ENCODE data around the gene LCE3D. TPM values are rescaled to one million over a fixed set of nuclear protein-coding genes. Genes with fewer than 3 reads are reported as not detected.
"Not testable (repeated sequence)": the region's sequence is repeated elsewhere in the genome, so short reads cannot be mapped to it uniquely, and the experiment has no call there.

Gene LCE3D, protein sequence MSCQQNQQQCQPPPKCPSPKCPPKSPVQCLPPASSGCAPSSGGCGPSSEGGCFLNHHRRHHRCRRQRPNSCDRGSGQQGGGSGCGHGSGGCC
- total RNA-seq (2014; rRNA removed; shearing (Covaris generic); ENCODE audit: low replicate concordance), result not detected in 2 replicates

- DNase-seq, result no peak
- no peaks in the 10 kb centered on the region for H3K27me3 ChIP-seq
- H3K9me3 ChIP-seq, result no peaks in the 10 kb centered on the region
- no peaks in the 10 kb centered on the region for H3K36me3 ChIP-seq
- no peak within 1 kb of the TSS for H3K4me3 ChIP-seq
Measured at GRCh38 chr1:152580433-152580832, at the start of gene LCE3D. LCE3D (minus strand) TSS chr1:152580516; CDS start chr1:152579936, 580 bp downstream.

DNA sequence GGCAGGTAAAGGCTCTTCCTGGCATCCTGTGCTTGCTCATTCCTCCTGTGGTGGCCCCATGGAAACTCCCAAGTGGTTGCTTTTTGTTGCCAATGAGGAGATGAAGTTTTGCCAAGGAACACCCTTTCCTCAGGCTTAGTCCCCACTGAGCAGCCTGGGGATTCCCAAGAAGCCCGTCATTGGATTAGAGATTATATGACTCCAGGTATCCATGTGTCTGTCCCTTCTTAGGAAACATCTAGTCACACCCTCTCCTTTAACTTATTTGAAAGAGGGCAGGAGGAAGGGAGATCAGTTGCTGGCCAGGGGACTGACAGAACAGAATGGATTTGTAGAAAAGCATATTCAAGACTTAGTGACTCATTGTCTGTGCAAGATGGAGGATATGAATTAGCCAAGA, 46.4 kb upstream of the LCE3D start:
- DNase-seq, result no peak
- H3K36me3 ChIP-seq, result no peaks in the 10 kb centered on the region
- no peaks in the 10 kb centered on the region; the same call in 1 of the 2 replicates for H3K27me3 ChIP-seq
- no peak overlapping the region for H3K4me3 ChIP-seq
- H3K9me3 ChIP-seq, result no peaks in the 10 kb centered on the region

GRCh38 chr1:152623203-152623844, 43.0 kb upstream of the LCE3D start:
- Histone ChIP-seq H3K4me3 (no peak overlapping the region), H3K27me3 (no peaks in the 10 kb centered on the region), H3K36me3 (no peaks in the 10 kb centered on the region), H3K9me3 (peaks cover 3% of the 10 kb centered on the region; the same call in 1 of the 2 replicates)
- peak; percentile 53 for DNase-seq

DNA sequence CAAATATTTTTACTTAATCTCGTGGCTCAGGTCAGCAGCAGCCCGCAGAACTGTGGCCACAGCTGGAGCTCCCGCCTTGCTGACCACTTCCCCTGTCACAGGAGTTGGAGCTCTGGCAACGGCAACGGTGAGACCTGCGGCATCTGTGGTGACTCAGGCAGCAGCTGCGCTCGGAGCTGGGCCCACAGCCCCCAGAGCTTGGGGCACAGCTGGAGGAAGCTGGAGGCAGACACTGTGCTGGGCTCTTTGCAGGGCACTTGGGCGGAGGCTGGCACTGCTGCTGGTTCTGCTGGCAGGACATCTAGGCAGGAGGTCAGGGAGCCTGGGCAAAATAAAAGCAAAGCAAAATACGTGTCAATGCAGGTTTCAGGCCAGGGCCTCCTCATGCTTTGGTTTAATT, 42.5 kb upstream of the LCE3D start, which contains the start of gene LCE3A:
TSS of gene LCE3A (minus strand) at position 301 of the 400 bp plus-strand sequence. CDS start at position 301, 0 bp downstream.
- no peak within 1 kb of the TSS for H3K4me3 ChIP-seq
- no peaks in the 10 kb centered on the region for H3K27me3 ChIP-seq
- peaks cover 6% of the 10 kb centered on the region; the same call in 1 of the 2 replicates for H3K9me3 ChIP-seq
- DNase-seq, result peak; percentile 96
- no peaks in the 10 kb centered on the region for H3K36me3 ChIP-seq

- no peak overlapping the region for H3K4me3 ChIP-seq
- no peaks in the 10 kb centered on the region for H3K36me3 ChIP-seq
- H3K27me3 ChIP-seq, result no peaks in the 10 kb centered on the region
- no peak for DNase-seq
- peaks cover 6% of the 10 kb centered on the region; the same call in 1 of the 2 replicates for H3K9me3 ChIP-seq
Measured at GRCh38 chr1:152621993-152622392, 41.7 kb upstream of the LCE3D start.

- Histone ChIP-seq H3K27me3 (no peaks in the 10 kb centered on the region), H3K4me3 (no peak within 1 kb of the TSS), H3K36me3 (no peaks in the 10 kb centered on the region), H3K9me3 (peaks cover 5% of the 10 kb centered on the region; the same call in 1 of the 2 replicates)
- no peak for DNase-seq
Measured at GRCh38 chr1:152613511-152613910, 33.2 kb upstream of the LCE3D start, which contains the start of gene LCE3B. LCE3B (plus strand) TSS chr1:152613811; CDS start chr1:152613811, 0 bp downstream.

- no peak within 1 kb of the TSS for H3K4me3 ChIP-seq
- H3K27me3 ChIP-seq, result no peaks in the 10 kb centered on the region
- H3K36me3 ChIP-seq, result no peaks in the 10 kb centered on the region
- no peak for DNase-seq
- H3K9me3 ChIP-seq, result no peaks in the 10 kb centered on the region
Measured at GRCh38 chr1:152599934-152600333, 19.6 kb upstream of the LCE3D start, which contains the start of gene LCE3C. LCE3C (plus strand) TSS chr1:152600234; CDS start chr1:152600732, 498 bp downstream.

GRCh38 chr1:152596986-152597385, 16.7 kb upstream of the LCE3D start:
- Histone ChIP-seq H3K4me3 (no peak overlapping the region), H3K36me3 (no peaks in the 10 kb centered on the region), H3K9me3 (no peaks in the 10 kb centered on the region)

GRCh38 chr1:152585586-152585985, 5.3 kb upstream of the LCE3D start:
- Histone ChIP-seq H3K4me3 (no peak overlapping the region), H3K27me3 (no peaks in the 10 kb centered on the region), H3K9me3 (no peaks in the 10 kb centered on the region), H3K36me3 (no peaks in the 10 kb centered on the region)
- DNase-seq, result no peak

More at GRCh38 chr1:152596986-152597385, 16.7 kb upstream of the LCE3D start:
- DNase-seq, result no peak
- H3K27me3 ChIP-seq, result no peaks in the 10 kb centered on the region

- Histone ChIP-seq H3K4me3 (no peak overlapping the region), H3K27me3 (no peaks in the 10 kb centered on the region), H3K9me3 (no peaks in the 10 kb centered on the region), H3K36me3 (no peaks in the 10 kb centered on the region)
- peak; percentile 53 for DNase-seq
Measured at GRCh38 chr1:152582647-152583046, 2.3 kb upstream of the LCE3D start.

- H3K27me3 ChIP-seq, DNase-seq, H3K9me3 ChIP-seq, H3K36me3 ChIP-seq, H3K4me3 ChIP-seq: not testable (repeated sequence)
Measured at GRCh38 chr1:152579526-152579925, 790 bp downstream of the LCE3D start.

- 0 out of 2 replicates have a peak, but pooled peaks cover 6% of the 10 kb centered on the region for H3K27me3 ChIP-seq
- H3K9me3 ChIP-seq, result no peaks in the 10 kb centered on the region
- DNase-seq, result no peak
- H3K36me3 ChIP-seq, result no peaks in the 10 kb centered on the region
- H3K4me3 ChIP-seq, result no peak overlapping the region
Measured at GRCh38 chr1:152577168-152577567, 3.1 kb downstream of the LCE3D start.

DNA sequence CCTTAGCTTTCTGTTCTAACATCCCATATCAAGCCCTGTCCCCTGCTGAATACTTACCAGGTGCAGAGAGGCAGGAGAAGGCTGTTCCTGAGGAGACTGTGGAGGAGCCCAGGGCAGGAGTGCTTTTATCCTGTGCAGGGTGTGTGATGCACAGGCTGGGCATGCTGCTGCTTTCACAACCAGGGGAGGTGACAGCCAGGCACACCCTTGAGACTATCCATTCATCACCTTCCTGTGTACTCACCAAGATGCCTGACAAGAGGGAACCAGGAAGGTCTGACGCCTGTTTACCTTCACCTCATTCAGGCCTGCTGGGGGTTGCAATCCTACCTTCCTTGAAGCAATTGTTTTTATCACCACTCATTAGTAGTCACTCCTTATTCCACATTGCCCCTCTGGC, 13.6 kb downstream of the LCE3D start, which contains the start of gene LCE3E:
TSS of gene LCE3E (minus strand) at position 100 of the 400 bp plus-strand sequence. CDS start 572 bp downstream, outside the sequence.
- no peak for DNase-seq
- H3K9me3 ChIP-seq, result 0 out of 2 replicates have a peak, but pooled peaks cover 2% of the 10 kb centered on the region
- no peak within 1 kb of the TSS for H3K4me3 ChIP-seq
- no peaks in the 10 kb centered on the region for H3K27me3 ChIP-seq
- H3K36me3 ChIP-seq, result no peaks in the 10 kb centered on the region

GRCh38 chr1:152565535-152566215, 14.6 kb downstream of the LCE3D start:
- Histone ChIP-seq H3K4me3 (no peak overlapping the region), H3K36me3 (no peaks in the 10 kb centered on the region), H3K9me3 (0 out of 2 replicates have a peak, but pooled peaks cover 2% of the 10 kb centered on the region), H3K27me3 (no peaks in the 10 kb centered on the region)
- DNase-seq, result no peak

DNA sequence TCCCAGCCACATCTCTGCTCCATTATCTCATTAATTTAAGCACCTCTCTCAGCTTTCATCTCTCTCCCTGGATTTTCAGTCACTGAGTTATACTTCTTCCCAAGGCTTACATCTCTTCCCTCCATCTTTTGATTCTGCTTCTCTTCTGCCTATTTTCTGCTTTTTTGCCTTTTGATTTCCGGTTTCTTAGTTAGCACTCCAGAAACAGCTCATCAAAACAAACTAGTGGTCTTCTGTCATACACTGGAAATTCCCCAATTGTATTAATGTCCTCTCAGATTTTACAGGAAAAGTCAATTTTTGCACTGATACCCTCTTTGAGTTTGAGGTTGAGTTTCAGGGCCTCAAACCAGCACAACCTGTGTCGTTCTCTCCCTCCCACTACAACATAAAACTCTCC, 15.2 kb downstream of the LCE3D start:
- H3K9me3 ChIP-seq, result 0 out of 2 replicates have a peak, but pooled peaks cover 2% of the 10 kb centered on the region
- DNase-seq, result no peak
- H3K36me3 ChIP-seq, result no peaks in the 10 kb centered on the region
- no peak overlapping the region for H3K4me3 ChIP-seq
- no peaks in the 10 kb centered on the region for H3K27me3 ChIP-seq

GRCh38 chr1:152548358-152548757, 32.0 kb downstream of the LCE3D start:
- DNase-seq, result not testable (repeated sequence)

DNA sequence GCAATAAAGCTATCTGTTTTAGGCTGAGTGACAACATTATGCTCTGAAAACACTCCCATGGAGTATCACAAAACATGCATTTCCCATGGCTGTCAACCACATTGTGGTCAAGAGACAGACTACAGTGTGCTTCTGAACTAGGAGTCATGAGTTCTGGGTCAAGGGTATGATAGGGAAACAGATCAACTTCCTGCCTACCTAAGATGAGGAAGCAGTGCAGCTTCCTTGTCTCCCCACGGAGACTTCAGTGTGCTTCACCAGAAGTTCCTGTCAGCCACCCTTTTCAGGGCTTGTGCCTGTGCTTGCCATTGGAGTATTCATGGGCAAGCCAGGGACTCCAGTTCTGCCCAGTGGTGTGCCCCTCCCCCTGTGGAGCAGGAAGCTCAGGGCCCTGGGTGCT, 33.6 kb downstream of the LCE3D start:
- no peaks in the 10 kb centered on the region for H3K36me3 ChIP-seq
- DNase-seq, result no peak
- 0 out of 2 replicates have a peak, but pooled peaks cover 1% of the 10 kb centered on the region for H3K9me3 ChIP-seq
- H3K4me3 ChIP-seq, result no peak overlapping the region
- H3K27me3 ChIP-seq, result no peaks in the 10 kb centered on the region

More at GRCh38 chr1:152548358-152548757, 32.0 kb downstream of the LCE3D start:
- H3K36me3 ChIP-seq, H3K9me3 ChIP-seq, H3K4me3 ChIP-seq, H3K27me3 ChIP-seq: not testable (repeated sequence)

Measured in MG63 (cell line).